ENCODE measurements around the gene IGFALS. TPM values are rescaled to one million over a fixed set of nuclear protein-coding genes. Genes with fewer than 3 reads are reported as not detected.

The IGFALS gene
- total RNA-seq, 4 donors from 2014 or later, result 0.19 to 0.50 TPM; not detected in 2

DNA sequence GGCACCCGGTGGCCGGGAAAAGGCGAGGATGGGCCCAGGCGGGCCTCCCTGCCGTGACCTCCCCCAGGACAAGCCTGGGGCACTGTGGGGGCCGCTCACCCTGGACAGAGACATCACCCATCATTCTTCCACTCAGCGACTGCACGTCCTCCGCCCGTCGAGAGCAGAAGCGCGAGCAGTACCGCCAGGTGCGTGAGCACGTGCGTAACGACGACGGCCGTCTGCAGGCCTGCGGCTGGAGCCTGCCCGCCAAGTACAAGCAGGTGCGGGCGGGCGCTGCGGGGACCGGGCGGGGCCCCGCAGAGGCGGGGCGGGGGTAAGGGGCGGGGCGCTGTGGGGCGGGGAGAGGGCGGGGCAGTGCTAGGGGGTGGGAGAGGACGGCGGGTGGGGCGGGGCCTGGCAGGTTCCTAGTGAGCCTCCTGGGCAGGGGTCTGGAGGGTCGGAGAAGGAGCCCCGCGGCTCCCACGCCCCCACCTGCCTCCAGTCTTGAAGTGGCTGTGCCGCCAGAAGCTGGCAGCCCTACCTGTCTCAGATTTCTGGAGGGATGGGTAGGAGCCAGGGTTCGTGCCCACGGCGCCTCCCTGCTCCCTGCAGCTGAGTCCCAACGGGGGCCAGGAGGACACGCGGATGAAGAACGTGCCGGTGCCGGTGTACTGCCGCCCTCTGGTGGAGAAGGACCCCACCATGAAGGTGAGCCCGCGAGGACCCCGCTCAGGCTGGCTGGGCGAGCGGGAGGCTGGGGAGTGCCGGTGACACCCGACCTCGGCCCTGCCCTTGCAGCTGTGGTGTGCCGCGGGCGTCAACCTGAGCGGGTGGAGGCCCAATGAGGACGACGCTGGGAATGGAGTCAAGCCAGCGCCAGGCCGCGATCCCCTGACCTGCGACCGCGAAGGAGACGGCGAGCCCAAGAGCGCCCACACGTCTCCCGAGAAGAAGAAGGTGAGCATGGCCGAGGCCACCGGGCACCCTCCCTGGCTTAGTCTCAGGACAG is 29.7 kb downstream of the IGFALS start:
- ATAC-seq (ENCODE audit: low FRiP score) (no peak), DNase-seq (ENCODE audit: low spot score) (no peak)
- TF ChIP-seq, protein P1, sequence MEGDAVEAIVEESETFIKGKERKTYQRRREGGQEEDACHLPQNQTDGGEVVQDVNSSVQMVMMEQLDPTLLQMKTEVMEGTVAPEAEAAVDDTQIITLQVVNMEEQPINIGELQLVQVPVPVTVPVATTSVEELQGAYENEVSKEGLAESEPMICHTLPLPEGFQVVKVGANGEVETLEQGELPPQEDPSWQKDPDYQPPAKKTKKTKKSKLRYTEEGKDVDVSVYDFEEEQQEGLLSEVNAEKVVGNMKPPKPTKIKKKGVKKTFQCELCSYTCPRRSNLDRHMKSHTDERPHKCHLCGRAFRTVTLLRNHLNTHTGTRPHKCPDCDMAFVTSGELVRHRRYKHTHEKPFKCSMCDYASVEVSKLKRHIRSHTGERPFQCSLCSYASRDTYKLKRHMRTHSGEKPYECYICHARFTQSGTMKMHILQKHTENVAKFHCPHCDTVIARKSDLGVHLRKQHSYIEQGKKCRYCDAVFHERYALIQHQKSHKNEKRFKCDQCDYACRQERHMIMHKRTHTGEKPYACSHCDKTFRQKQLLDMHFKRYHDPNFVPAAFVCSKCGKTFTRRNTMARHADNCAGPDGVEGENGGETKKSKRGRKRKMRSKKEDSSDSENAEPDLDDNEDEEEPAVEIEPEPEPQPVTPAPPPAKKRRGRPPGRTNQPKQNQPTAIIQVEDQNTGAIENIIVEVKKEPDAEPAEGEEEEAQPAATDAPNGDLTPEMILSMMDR (IDR thresholded peaks at IDR 0.05), result no peak

DNA sequence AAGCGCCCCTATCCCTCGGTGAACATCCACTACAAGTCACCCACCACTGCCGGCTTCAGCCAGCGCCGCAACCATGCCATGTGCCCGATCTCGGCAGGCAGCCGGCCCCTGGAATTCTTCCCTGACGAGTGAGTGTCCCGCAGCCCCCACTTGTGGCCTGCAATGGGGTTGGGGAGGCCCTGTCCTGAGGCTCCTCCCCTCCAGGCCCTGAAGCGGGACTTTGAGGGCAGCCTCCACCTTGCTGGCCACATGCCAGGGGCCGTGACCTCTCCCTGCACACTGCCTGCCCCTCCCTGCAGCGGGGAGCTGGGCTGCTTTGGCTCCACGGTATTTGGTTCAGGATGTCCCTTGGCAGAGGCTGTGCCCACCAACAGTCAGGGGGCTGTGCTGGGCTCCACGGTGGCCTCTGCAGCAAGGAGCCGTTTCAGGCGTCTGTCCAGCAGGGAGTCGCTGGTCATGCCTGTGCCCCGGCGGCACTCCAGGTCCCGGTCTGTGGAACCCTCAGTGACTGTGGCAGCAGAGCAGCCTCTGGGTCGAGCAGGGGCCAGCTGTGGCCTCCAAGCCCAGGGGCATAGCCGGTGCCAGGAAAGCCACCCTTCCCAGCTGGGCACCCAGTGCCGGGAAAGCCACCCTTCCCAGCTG is 30.5 kb downstream of the IGFALS start:
- TF ChIP-seq, protein P1 (IDR thresholded peaks at IDR 0.05), result no peak
- DNase-seq (ENCODE audit: low spot score), result no peak
- no peak for ATAC-seq (ENCODE audit: low FRiP score)

DNA sequence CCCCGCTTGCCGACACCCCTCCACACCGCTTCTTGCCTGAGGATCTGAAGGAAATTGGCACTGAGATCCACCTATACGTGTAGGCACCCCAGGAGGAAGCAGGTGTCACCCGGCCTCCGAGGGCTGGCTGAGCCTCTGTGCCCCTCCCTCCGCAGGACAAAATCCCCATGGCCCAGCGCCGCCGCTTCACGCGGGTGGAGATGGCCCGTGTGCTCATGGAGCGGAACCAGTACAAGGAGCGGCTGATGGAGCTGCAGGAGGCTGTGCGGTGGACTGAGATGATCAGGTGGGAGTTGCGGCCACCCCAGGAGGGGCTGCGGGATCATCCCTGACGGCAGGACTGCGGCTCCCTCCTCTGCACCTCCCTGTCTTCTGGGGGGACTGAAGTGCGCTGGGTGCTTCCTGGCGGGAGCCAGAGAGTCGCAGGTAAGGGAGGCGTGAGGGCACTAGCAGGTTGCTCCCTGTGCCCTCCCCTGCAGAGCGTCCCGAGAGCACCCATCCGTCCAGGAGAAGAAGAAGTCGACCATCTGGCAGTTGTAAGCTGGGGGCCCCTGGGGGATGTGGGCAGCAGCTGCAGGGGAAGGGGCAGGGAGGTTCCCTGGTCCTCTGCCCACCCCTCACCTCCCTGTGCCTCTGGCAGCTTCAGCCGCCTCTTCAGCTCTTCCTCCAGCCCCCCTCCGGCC is 31.2 kb downstream of the IGFALS start:
- TF ChIP-seq, protein P1 (IDR thresholded peaks at IDR 0.05), result no peak
- DNase-seq (ENCODE audit: low spot score), result no peak
- ATAC-seq (ENCODE audit: low FRiP score), result no peak

DNA sequence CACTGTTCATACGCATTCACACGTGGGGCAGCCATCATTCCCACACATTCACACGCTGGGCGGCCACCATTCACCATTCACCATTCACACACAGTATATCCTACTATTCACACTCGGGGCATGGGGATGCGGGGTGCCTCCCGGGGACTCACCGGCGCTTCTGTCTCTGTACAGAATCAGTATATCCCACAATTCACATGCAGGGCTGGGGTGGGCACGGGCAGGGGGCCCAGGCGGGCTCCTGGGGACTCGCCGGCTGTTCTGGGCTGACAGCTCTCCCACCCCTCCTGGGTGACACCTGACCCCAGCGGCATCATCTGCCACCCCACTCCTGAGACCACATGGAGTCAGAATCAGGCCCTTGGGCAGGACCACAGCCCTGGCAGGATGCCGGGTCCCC is 31.8 kb downstream of the IGFALS start:
- ATAC-seq (ENCODE audit: low FRiP score), result no peak
- no peak for DNase-seq (ENCODE audit: low spot score)
- TF ChIP-seq, protein P1 (IDR thresholded peaks at IDR 0.05), result no peak

- no peak for DNase-seq (ENCODE audit: low spot score)
- no peak for ATAC-seq (ENCODE audit: low FRiP score)
- TF ChIP-seq, protein P1 (IDR thresholded peaks at IDR 0.05), result no peak
Measured at GRCh38 chr16:1760911-1761310, 32.6 kb downstream of the IGFALS start.

DNA sequence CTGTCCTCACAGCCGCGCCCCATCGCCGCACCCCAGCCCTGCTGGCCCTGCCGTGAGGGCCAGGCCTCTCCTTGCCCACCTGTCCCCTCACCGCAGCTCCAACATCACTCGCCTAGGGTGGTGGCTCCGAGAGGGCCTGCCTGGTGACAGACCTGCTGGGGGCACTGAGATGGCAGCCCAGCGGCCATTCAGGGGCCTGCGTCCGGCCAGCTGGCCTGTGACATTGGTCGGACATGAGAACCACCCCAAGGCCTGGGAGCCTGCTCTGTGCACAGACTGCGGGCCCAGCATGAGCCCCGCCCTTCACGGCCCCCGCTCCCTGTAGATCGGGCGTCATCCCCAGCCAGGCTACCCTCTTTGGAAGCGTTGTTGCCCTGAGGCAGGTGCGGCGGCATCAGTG is 34.0 kb downstream of the IGFALS start:
- ATAC-seq (ENCODE audit: low FRiP score) (no peak), DNase-seq (ENCODE audit: low spot score) (no peak)
- TF ChIP-seq, protein P1 (IDR thresholded peaks at IDR 0.05), result no peak

Measured in omental fat pad (tissue), 4 donors.